ENCODE results near the gene JAKMIP3.

The JAKMIP3 gene

GRCh38 chr10:132096863-132097478 is 31.2 kb downstream of the JAKMIP3 start:
- Histone ChIP-seq H2AFZ (ENCODE audit: low read depth, low read length) (no peak overlapping the region), H3K27ac (ENCODE audit: low read length) (no peak overlapping the region), H3K4me3 (ENCODE audit: low read depth in 1 of 2, low read length in 2 of 2) (no peak overlapping the region), H3K36me3 (ENCODE audit: insufficient read depth, low read length) (no peaks in the 10 kb centered on the region), H3K9ac (ENCODE audit: low read depth, low read length) (no peak overlapping the region), H3K4me1 (ENCODE audit: insufficient read depth, low read length) (no peaks in the 10 kb centered on the region), H3K27me3 (ENCODE audit: insufficient read depth, low read length, poor library complexity) (peaks cover 3% of the 10 kb centered on the region), H4K20me1 (ENCODE audit: insufficient read depth, low read length) (no peaks in the 10 kb centered on the region), H3K9me3 (ENCODE audit: insufficient read depth, low read length, severe bottlenecking) (no peaks in the 10 kb centered on the region), H3K79me2 (ENCODE audit: insufficient read depth, low read length) (no peaks in the 10 kb centered on the region), H3K4me2 (ENCODE audit: insufficient read depth, low read length) (no peak overlapping the region)
- ATAC-seq (ENCODE audit: insufficient read depth, low read depth), result no peak
- no peak for DNase-seq
- TF ChIP-seq EZH2 (IDR thresholded peaks at IDR 0.05; ENCODE audit: borderline replicate concordance, low read depth, low read length, severe bottlenecking), result no peak
- TF ChIP-seq, protein P1, sequence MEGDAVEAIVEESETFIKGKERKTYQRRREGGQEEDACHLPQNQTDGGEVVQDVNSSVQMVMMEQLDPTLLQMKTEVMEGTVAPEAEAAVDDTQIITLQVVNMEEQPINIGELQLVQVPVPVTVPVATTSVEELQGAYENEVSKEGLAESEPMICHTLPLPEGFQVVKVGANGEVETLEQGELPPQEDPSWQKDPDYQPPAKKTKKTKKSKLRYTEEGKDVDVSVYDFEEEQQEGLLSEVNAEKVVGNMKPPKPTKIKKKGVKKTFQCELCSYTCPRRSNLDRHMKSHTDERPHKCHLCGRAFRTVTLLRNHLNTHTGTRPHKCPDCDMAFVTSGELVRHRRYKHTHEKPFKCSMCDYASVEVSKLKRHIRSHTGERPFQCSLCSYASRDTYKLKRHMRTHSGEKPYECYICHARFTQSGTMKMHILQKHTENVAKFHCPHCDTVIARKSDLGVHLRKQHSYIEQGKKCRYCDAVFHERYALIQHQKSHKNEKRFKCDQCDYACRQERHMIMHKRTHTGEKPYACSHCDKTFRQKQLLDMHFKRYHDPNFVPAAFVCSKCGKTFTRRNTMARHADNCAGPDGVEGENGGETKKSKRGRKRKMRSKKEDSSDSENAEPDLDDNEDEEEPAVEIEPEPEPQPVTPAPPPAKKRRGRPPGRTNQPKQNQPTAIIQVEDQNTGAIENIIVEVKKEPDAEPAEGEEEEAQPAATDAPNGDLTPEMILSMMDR (IDR thresholded peaks at IDR 0.05; ENCODE audit: borderline replicate concordance, extremely low read depth, low read length, poor library complexity, severe bottlenecking), result no peak

DNA sequence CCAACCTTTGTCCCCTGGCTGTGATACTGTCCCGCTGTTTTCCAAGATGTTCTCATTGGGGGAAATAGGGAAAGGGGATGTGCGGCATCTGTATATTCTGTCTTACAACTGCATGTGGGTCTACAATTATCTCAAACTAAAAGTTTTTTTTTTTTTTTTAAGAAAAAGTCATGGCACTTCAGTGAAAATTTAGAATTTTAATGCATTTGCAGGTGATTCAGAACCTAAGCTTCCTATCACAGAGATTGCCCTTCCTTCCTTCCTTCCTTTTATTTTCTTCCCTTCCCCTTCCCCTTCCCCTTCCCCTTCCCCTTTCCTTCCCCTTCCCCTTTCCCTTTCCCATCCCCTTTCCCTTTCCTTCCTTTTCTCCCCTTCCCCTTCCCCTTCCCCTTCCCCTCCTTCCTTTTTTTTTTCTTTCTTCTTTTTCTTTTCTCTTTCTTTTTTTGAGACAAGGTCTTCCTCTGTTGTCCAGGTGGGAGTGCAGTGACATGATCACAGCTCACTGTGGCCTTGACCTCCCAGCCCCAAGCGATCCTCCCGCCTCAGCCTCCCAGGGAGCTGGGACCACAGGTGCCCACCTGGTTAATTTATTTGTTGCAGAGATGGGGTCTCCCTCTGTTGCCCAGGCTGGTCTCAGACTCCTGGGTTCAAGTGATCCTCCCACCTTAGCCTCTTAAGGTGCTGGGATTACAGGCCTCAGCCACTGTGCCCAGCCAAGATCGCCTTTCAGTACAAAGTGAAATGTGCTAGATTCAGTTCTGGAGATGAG is 32.0 kb downstream of the JAKMIP3 start:
- H3K4me2 ChIP-seq (ENCODE audit: insufficient read depth, low read length), result no peak overlapping the region

GRCh38 chr10:132098539-132099388 is 33.0 kb downstream of the JAKMIP3 start:
- Histone ChIP-seq H3K27me3 (ENCODE audit: insufficient read depth, low read length, poor library complexity) (peaks cover 3% of the 10 kb centered on the region), H3K4me3 (ENCODE audit: low read depth in 1 of 2, low read length in 2 of 2) (no peak overlapping the region), H4K20me1 (ENCODE audit: insufficient read depth, low read length) (no peaks in the 10 kb centered on the region), H3K4me2 (ENCODE audit: insufficient read depth, low read length) (no peak overlapping the region), H2AFZ (ENCODE audit: low read depth, low read length) (no peak overlapping the region), H3K9ac (ENCODE audit: low read depth, low read length) (no peak overlapping the region), H3K27ac (ENCODE audit: low read length) (no peak overlapping the region), H3K36me3 (ENCODE audit: insufficient read depth, low read length) (no peaks in the 10 kb centered on the region), H3K9me3 (ENCODE audit: insufficient read depth, low read length, severe bottlenecking) (no peaks in the 10 kb centered on the region), H3K79me2 (ENCODE audit: insufficient read depth, low read length) (no peaks in the 10 kb centered on the region), H3K4me1 (ENCODE audit: insufficient read depth, low read length) (no peaks in the 10 kb centered on the region)
- DNase-seq (no peak), ATAC-seq (ENCODE audit: insufficient read depth, low read depth) (no peak)
- TF ChIP-seq, protein P1 (IDR thresholded peaks at IDR 0.05; ENCODE audit: borderline replicate concordance, extremely low read depth, low read length, poor library complexity, severe bottlenecking), result no peak
- TF ChIP-seq EZH2 (IDR thresholded peaks at IDR 0.05; ENCODE audit: borderline replicate concordance, low read depth, low read length, severe bottlenecking), result no peak

More for the DNA sequence above, 32.0 kb downstream of the JAKMIP3 start:
- Histone ChIP-seq H3K9ac (ENCODE audit: low read depth, low read length) (no peak overlapping the region), H3K79me2 (ENCODE audit: insufficient read depth, low read length) (no peaks in the 10 kb centered on the region), H3K4me3 (ENCODE audit: low read depth in 1 of 2, low read length in 2 of 2) (no peak overlapping the region), H4K20me1 (ENCODE audit: insufficient read depth, low read length) (no peaks in the 10 kb centered on the region), H3K36me3 (ENCODE audit: insufficient read depth, low read length) (no peaks in the 10 kb centered on the region), H3K27me3 (ENCODE audit: insufficient read depth, low read length, poor library complexity) (peaks cover 3% of the 10 kb centered on the region), H3K4me1 (ENCODE audit: insufficient read depth, low read length) (no peaks in the 10 kb centered on the region), H3K9me3 (ENCODE audit: insufficient read depth, low read length, severe bottlenecking) (no peaks in the 10 kb centered on the region), H2AFZ (ENCODE audit: low read depth, low read length) (no peak overlapping the region), H3K27ac (ENCODE audit: low read length) (no peak overlapping the region)
- DNase-seq (no peak), ATAC-seq (ENCODE audit: insufficient read depth, low read depth) (no peak)
- TF ChIP-seq, protein P1 (IDR thresholded peaks at IDR 0.05; ENCODE audit: borderline replicate concordance, extremely low read depth, low read length, poor library complexity, severe bottlenecking), result no peak
- no peak for TF ChIP-seq EZH2 (IDR thresholded peaks at IDR 0.05; ENCODE audit: borderline replicate concordance, low read depth, low read length, severe bottlenecking)
